Measurements from ENCODE around the gene MYBPC1. TPM values are rescaled to one million over a fixed set of nuclear protein-coding genes. Genes with fewer than 3 reads are reported as not detected.

MYBPC1 gene
- total and polyA plus RNA-seq, 2 experiments from 2014 or later: 0.18 TPM; not detected in 1

GRCh38 chr12:101609198-101609597 is 14.4 kb downstream of the MYBPC1 start:
- Histone ChIP-seq H3F3A (replicated peaks; ENCODE audit: low read depth) (no peaks in the 10 kb centered on the region), H3K9me2 (ENCODE audit: insufficient read depth) (no peaks in the 10 kb centered on the region), H3K4me3 (no peak overlapping the region), H3K4me1 (ENCODE audit: insufficient read depth) (peaks cover 6% of the 10 kb centered on the region; the same call in 1 of the 2 replicates), H3K36me3 (ENCODE audit: insufficient read depth) (no peaks in the 10 kb centered on the region), H2AFZ (no peak overlapping the region), H4K20me1 (replicated peaks; ENCODE audit: insufficient read depth) (no peaks in the 10 kb centered on the region), H3K27ac (ENCODE audit: low read depth) (no peak overlapping the region), H3K4me2 (no peak overlapping the region), H3K79me2 (replicated peaks; ENCODE audit: insufficient read depth) (no peaks in the 10 kb centered on the region), H3K27me3 (ENCODE audit: insufficient read depth) (no peaks in the 10 kb centered on the region)
- DNase-seq (ENCODE audit: low spot score) (no peak), ATAC-seq (no peak)
- Mint-ChIP-seq H3K4me1 (peaks cover 13% of the 10 kb centered on the region), H3K27ac (no peak overlapping the region), H3K4me3 (no peak overlapping the region), H3K36me3 (ENCODE audit: low read depth) (no peaks in the 10 kb centered on the region), H3K27me3 (ENCODE audit: insufficient read depth, low read depth, poor library complexity) (no peaks in the 10 kb centered on the region), H3K9me3 (no peaks in the 10 kb centered on the region)
- TF ChIP-seq ZNF114 (CRISPR knock-in tag; IDR thresholded peaks at IDR 0.05) (no peak), ZNF331 (CRISPR knock-in tag; IDR thresholded peaks at IDR 0.05; ENCODE audit: low read depth) (no peak), CREB1 (CRISPR knock-in tag; IDR thresholded peaks at IDR 0.05; ENCODE audit: low read depth) (no peak), JUNB (IDR thresholded peaks at IDR 0.05; ENCODE audit: unreplicated experiment) (no peak), EZH2 (IDR thresholded peaks at IDR 0.05; ENCODE audit: low read depth, unreplicated experiment) (no peak), POLR2AphosphoS5 (IDR thresholded peaks at IDR 0.05; ENCODE audit: low read depth) (no peak), STAT1 (IDR thresholded peaks at IDR 0.05; ENCODE audit: unreplicated experiment) (no peak), ETS1 (IDR thresholded peaks at IDR 0.05) (no peak)
- TF ChIP-seq, protein P1, sequence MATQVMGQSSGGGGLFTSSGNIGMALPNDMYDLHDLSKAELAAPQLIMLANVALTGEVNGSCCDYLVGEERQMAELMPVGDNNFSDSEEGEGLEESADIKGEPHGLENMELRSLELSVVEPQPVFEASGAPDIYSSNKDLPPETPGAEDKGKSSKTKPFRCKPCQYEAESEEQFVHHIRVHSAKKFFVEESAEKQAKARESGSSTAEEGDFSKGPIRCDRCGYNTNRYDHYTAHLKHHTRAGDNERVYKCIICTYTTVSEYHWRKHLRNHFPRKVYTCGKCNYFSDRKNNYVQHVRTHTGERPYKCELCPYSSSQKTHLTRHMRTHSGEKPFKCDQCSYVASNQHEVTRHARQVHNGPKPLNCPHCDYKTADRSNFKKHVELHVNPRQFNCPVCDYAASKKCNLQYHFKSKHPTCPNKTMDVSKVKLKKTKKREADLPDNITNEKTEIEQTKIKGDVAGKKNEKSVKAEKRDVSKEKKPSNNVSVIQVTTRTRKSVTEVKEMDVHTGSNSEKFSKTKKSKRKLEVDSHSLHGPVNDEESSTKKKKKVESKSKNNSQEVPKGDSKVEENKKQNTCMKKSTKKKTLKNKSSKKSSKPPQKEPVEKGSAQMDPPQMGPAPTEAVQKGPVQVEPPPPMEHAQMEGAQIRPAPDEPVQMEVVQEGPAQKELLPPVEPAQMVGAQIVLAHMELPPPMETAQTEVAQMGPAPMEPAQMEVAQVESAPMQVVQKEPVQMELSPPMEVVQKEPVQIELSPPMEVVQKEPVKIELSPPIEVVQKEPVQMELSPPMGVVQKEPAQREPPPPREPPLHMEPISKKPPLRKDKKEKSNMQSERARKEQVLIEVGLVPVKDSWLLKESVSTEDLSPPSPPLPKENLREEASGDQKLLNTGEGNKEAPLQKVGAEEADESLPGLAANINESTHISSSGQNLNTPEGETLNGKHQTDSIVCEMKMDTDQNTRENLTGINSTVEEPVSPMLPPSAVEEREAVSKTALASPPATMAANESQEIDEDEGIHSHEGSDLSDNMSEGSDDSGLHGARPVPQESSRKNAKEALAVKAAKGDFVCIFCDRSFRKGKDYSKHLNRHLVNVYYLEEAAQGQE (IDR thresholded peaks at IDR 0.05; ENCODE audit: unreplicated experiment): no peak
- TF ChIP-seq, protein P2, sequence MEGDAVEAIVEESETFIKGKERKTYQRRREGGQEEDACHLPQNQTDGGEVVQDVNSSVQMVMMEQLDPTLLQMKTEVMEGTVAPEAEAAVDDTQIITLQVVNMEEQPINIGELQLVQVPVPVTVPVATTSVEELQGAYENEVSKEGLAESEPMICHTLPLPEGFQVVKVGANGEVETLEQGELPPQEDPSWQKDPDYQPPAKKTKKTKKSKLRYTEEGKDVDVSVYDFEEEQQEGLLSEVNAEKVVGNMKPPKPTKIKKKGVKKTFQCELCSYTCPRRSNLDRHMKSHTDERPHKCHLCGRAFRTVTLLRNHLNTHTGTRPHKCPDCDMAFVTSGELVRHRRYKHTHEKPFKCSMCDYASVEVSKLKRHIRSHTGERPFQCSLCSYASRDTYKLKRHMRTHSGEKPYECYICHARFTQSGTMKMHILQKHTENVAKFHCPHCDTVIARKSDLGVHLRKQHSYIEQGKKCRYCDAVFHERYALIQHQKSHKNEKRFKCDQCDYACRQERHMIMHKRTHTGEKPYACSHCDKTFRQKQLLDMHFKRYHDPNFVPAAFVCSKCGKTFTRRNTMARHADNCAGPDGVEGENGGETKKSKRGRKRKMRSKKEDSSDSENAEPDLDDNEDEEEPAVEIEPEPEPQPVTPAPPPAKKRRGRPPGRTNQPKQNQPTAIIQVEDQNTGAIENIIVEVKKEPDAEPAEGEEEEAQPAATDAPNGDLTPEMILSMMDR (conservative IDR thresholded peaks at IDR 0.05; ENCODE audit: low read depth in 2 of 2): no peak

Measured in GM23338 (cell line).